HL-60/S4 (cell line): ENCODE results near the gene ARFGAP3.
"Not testable (repeated sequence)": the region's sequence is repeated elsewhere in the genome, so short reads cannot be mapped to it uniquely, and the experiment has no call there.

Experiments used
- in situ Hi-C: fragments of 300-500 bp; cut with MboI; formaldehyde crosslinking; loops from 2 replicates; pipeline ENCODE4 v1.14.3; 2022; ENCODE audit warnings: low sequenced_read_pairs

The ARFGAP3 gene

GRCh38 chr22:42770941-42771647, 86.0 kb downstream of the ARFGAP3 start:
- in situ Hi-C loops: no loop called here

- in situ Hi-C loops: no loop called here
Measured at GRCh38 chr22:42770448-42770726, 86.7 kb downstream of the ARFGAP3 start.

- in situ Hi-C loops: no loop called here
Measured at GRCh38 chr22:42769574-42770447, 87.3 kb downstream of the ARFGAP3 start.

GRCh38 chr22:42769238-42769573, 87.9 kb downstream of the ARFGAP3 start:
- in situ Hi-C loops: no loop called here

- in situ Hi-C loops: no loop called here
Measured at GRCh38 chr22:42768385-42769035, 88.6 kb downstream of the ARFGAP3 start.

- in situ Hi-C loops: no loop called here
Measured at GRCh38 chr22:42766860-42767259, 90.2 kb downstream of the ARFGAP3 start.

GRCh38 chr22:42764895-42765363, 92.1 kb downstream of the ARFGAP3 start:
- in situ Hi-C loops: no loop called here

- in situ Hi-C loops: no loop called here
Measured at GRCh38 chr22:42763965-42764480, 93.0 kb downstream of the ARFGAP3 start.

- in situ Hi-C loops: no loop called here
Measured at GRCh38 chr22:42760806-42761565, 96.1 kb downstream of the ARFGAP3 start.

GRCh38 chr22:42758931-42759629, 98.0 kb downstream of the ARFGAP3 start:
- in situ Hi-C loops: no loop called here

GRCh38 chr22:42755553-42755952, 101.5 kb downstream of the ARFGAP3 start:
- in situ Hi-C loops: not testable (repeated sequence)

GRCh38 chr22:42755121-42755520, 102.0 kb downstream of the ARFGAP3 start:
- in situ Hi-C loops: not testable (repeated sequence)

- in situ Hi-C loops: no loop called here
Measured at GRCh38 chr22:42754658-42755057, 102.4 kb downstream of the ARFGAP3 start.

- in situ Hi-C loops: no loop called here
Measured at GRCh38 chr22:42752912-42753311, 104.2 kb downstream of the ARFGAP3 start.

GRCh38 chr22:42752230-42752746, 104.8 kb downstream of the ARFGAP3 start:
- in situ Hi-C loops: no loop called here

GRCh38 chr22:42750421-42750820, 106.7 kb downstream of the ARFGAP3 start:
- in situ Hi-C loops: not testable (repeated sequence)

- in situ Hi-C loops: no loop called here
Measured at GRCh38 chr22:42747701-42748513, 109.2 kb downstream of the ARFGAP3 start.
